Measurements from ENCODE around the gene CHPF.

The CHPF gene

GRCh38 chr2:219538956-219539788 is 4.4 kb downstream of the CHPF start:
- no peak for TF ChIP-seq CTCF (IDR thresholded peaks at IDR 0.05; ENCODE audit: low read depth, low read length)
- no peak for DNase-seq (ENCODE audit: low read depth, low spot score)
- in situ Hi-C loops (cut with HindIII; ENCODE audit: low sequenced_read_pairs): no loop called here
- no peak overlapping the region for H3K4me3 ChIP-seq (ENCODE audit: low read depth, low read length)

DNA sequence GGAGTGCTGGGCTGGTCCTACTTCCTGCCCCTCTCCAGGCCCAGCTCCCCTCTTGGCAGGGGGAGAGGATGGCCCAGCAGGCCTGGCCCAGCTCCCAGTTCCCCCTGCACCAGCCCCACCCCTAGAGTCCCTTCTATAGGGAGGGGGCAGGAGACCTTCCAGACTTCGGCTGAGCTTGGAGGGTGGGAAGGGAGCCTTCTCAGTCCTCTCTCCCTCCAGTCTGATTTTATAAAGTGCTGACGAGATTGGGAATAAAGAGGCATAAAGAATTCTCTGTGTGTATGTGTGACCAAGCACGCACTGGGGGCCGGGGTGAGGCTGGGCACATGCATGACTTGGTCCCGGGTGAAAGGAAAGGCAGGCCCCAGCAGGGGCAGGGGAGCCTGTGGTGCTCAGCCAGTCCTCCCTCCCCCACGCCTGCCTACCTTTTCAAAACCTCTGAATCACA is 5.1 kb downstream of the CHPF start:
- no peak for TF ChIP-seq CTCF (IDR thresholded peaks at IDR 0.05; ENCODE audit: low read depth, low read length)
- no peak overlapping the region for H3K4me3 ChIP-seq (ENCODE audit: low read depth, low read length)
- in situ Hi-C loops (cut with HindIII; ENCODE audit: low sequenced_read_pairs): no loop called here
- peak; percentile 46 for DNase-seq (ENCODE audit: low read depth, low spot score)

GRCh38 chr2:219537657-219538488 is 5.7 kb downstream of the CHPF start:
- no peak for TF ChIP-seq CTCF (IDR thresholded peaks at IDR 0.05; ENCODE audit: low read depth, low read length)
- no peak for DNase-seq (ENCODE audit: low read depth, low spot score)
- no peak overlapping the region for H3K4me3 ChIP-seq (ENCODE audit: low read depth, low read length)
- in situ Hi-C loops (cut with HindIII; ENCODE audit: low sequenced_read_pairs): no loop called here

DNA sequence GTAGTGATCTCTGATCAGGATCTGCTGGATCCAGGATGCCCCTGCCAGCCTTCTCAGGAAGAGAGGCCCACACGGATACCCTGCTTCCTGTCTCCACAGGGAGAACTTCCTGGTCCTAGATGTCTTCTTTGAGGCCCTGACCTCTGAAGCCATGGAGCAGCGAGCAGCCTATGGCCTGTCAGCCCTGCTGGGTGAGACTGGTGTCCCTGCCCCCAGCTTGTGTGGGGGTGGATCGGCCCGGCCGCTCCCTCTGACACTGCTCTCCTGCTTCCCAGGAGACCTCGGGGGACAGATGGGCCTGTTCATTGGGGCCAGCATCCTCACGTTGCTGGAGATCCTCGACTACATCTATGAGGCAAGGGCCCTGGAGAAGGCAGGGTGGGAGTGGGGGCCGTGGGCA is 6.6 kb downstream of the CHPF start:
- no peak overlapping the region for H3K4me3 ChIP-seq (ENCODE audit: low read depth, low read length)
- in situ Hi-C loops (cut with HindIII; ENCODE audit: low sequenced_read_pairs): no loop called here
- no peak for TF ChIP-seq CTCF (IDR thresholded peaks at IDR 0.05; ENCODE audit: low read depth, low read length)
- DNase-seq (ENCODE audit: low read depth, low spot score): no peak

DNA sequence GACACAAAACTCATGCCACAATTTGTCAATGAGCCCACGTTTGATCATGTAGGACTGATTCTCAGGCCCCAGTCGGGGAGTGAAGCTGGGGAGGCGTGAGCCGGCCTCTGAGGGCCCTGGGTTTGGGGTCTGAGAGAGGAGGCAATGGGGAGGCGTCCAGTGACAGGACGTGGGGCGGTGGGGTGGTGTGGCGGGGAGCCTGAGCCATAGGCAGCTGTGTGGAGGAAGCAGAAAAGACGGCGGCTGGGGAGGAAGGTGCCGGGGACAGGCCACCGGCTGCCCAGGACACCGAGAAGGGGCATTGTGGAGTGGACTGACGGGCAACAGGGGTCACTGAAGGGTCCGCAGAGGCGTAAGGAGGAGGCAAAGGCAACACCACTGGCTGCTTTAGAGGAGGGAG is 7.2 kb downstream of the CHPF start:
- DNase-seq (ENCODE audit: low read depth, low spot score): no peak
- no peak for TF ChIP-seq CTCF (IDR thresholded peaks at IDR 0.05; ENCODE audit: low read depth, low read length)
- H3K4me3 ChIP-seq (ENCODE audit: low read depth, low read length): no peak overlapping the region
- in situ Hi-C loops (cut with HindIII; ENCODE audit: low sequenced_read_pairs): no loop called here

DNA sequence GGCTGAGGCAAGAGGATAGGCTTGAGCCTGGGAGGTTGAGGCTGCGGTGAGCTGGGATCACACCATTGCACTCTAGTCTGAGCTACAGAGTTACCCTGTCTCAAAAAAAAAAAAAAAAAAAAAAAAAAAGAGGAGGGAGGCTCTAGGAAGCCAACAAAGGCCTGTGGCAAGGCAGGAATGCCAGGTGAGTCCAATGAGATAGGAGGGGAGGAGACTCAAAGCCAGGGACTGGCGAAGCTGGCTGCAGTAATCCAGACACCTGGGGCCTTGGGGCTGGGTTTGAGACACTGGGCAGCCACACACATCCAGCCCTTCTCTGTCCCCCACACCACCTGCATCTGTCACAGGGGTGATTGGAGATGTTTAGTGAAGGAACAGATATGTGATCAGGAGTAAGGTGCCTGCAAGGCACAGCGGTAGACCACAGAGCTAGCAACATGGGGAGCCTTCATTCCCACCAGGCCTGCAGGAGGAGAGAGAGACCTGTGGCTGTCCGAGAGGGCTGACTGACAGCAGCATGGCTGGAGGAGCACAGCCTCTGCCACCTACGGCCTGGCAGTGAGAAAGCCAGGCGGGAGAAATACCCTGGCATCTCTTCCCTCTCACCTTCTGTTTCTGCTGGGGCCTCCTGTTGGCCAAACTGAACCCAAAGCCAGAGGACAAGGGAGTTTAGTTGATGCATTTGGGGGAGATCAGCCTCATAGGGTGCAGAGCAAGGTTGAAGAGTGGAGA is 9.5 kb downstream of the CHPF start:
- in situ Hi-C loops (cut with HindIII; ENCODE audit: low sequenced_read_pairs): no loop called here
- DNase-seq (ENCODE audit: low read depth, low spot score): no peak
- no peak for TF ChIP-seq CTCF (IDR thresholded peaks at IDR 0.05; ENCODE audit: low read depth, low read length)
- no peak overlapping the region for H3K4me3 ChIP-seq (ENCODE audit: low read depth, low read length)
